ENCODE results near the gene ARG2.

Gene ARG2

GRCh38 chr14:67665868-67666267, 46.1 kb downstream of the ARG2 start:
- no peaks in the 10 kb centered on the region for H3K9me3 ChIP-seq
- DNase-seq, result no peak
- H3K27me3 ChIP-seq, result no peaks in the 10 kb centered on the region
- TF ChIP-seq, protein P1, sequence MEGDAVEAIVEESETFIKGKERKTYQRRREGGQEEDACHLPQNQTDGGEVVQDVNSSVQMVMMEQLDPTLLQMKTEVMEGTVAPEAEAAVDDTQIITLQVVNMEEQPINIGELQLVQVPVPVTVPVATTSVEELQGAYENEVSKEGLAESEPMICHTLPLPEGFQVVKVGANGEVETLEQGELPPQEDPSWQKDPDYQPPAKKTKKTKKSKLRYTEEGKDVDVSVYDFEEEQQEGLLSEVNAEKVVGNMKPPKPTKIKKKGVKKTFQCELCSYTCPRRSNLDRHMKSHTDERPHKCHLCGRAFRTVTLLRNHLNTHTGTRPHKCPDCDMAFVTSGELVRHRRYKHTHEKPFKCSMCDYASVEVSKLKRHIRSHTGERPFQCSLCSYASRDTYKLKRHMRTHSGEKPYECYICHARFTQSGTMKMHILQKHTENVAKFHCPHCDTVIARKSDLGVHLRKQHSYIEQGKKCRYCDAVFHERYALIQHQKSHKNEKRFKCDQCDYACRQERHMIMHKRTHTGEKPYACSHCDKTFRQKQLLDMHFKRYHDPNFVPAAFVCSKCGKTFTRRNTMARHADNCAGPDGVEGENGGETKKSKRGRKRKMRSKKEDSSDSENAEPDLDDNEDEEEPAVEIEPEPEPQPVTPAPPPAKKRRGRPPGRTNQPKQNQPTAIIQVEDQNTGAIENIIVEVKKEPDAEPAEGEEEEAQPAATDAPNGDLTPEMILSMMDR (IDR thresholded peaks at IDR 0.05), result no peak
- H3K36me3 ChIP-seq, result peaks cover 0 to 3% (median 1%) of the 10 kb centered on the region in 3 donors
- intact Hi-C loops (cut with DNase I; ENCODE audit: low total_unique reads), result loop anchor here (5.0 kb wide), 1 partner anchor 49 kb away; the partner anchor contains the start of gene ARG2
- no peak overlapping the region for H3K27ac ChIP-seq
- H3K4me1 ChIP-seq, result peaks cover 0 to 6% (median 2%) of the 10 kb centered on the region in 4 donors
- H3K4me3 ChIP-seq, result no peak overlapping the region

- DNase-seq, result no peak
- Histone ChIP-seq H3K9me3 (no peaks in the 10 kb centered on the region), H3K36me3 (no peaks in the 10 kb centered on the region), H3K27me3 (no peaks in the 10 kb centered on the region), H3K27ac (no peak overlapping the region), H3K4me1 (peaks cover 0 to 16% (median 3%) of the 10 kb centered on the region in 4 donors), H3K4me3 (no peak overlapping the region)
- TF ChIP-seq, protein P1 (IDR thresholded peaks at IDR 0.05), result peak; percentile 49 to 74
- intact Hi-C loops (cut with DNase I; ENCODE audit: low total_unique reads), result loop anchor here (5.0 kb wide), 1 partner anchor 50 kb away; the partner anchor contains the start of gene ARG2
Observed at GRCh38 chr14:67666750-67667449, 47.2 kb downstream of the ARG2 start.

DNA sequence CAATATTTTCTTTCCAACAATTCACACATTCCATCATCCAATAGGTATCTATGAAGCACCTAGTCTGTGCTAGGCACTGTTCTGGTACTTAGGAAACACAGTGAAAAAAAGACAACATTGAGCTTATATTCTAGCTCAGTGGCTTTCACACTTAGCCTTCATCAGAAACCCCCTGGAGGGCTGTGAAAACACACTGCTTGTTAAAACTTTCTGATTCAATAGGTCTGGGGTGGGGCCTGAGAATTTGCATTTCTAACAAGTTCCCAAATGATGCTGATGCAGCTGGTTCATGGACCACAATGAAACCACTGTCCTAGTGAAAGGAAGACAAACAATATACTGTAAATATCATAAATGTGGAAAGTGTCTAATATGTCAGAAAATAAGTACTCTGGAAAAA, 48.8 kb downstream of the ARG2 start:
- Histone ChIP-seq H3K4me1 (peaks cover 0 to 33% (median 17%) of the 10 kb centered on the region in 4 donors), H3K27me3 (no peaks in the 10 kb centered on the region), H3K4me3 (no peak overlapping the region), H3K36me3 (no peaks in the 10 kb centered on the region), H3K9me3 (no peaks in the 10 kb centered on the region), H3K27ac (no peak overlapping the region)
- no peak for DNase-seq
- intact Hi-C loops (cut with DNase I; ENCODE audit: low total_unique reads), result loop anchor here (5.0 kb wide), 1 partner anchor 51 kb away; the partner anchor contains the start of gene ARG2
- TF ChIP-seq, protein P1 (IDR thresholded peaks at IDR 0.05), result no peak

DNA sequence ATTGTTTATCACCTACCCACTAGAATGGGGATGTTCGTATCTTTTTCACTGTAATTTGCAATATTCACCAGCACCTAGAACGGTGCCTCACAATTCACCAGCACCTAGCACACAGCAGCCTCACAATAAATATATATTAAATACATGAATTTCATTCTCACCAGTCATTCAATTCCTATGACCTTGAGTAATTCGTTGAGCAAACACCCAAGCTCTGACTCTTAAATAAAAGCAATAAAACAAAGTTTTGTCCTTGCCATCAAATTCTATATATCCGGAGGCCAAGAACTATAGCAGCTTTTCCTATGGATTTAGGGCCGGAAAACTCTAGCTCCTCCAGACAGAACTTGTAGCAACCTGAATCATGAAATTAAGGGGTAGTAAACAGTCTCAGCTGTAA, 53.7 kb downstream of the ARG2 start:
- Histone ChIP-seq H3K9me3 (no peaks in the 10 kb centered on the region), H3K4me3 (peak overlapping the region; percentile 83 to 94), H3K36me3 (peaks cover 0 to 10% (median 0%) of the 10 kb centered on the region in 3 donors), H3K4me1 (peaks cover 0 to 36% (median 22%) of the 10 kb centered on the region in 4 donors), H3K27me3 (no peaks in the 10 kb centered on the region), H3K27ac (peak overlapping the region; percentile 96 to 97)
- intact Hi-C loops (cut with DNase I; ENCODE audit: low total_unique reads), result no loop called here
- no peak for DNase-seq
- TF ChIP-seq, protein P1 (IDR thresholded peaks at IDR 0.05), result no peak

GRCh38 chr14:67674139-67674479, 54.4 kb downstream of the ARG2 start:
- TF ChIP-seq, protein P1 (IDR thresholded peaks at IDR 0.05), result peak in 1 of 2 experiments; percentile 6
- Histone ChIP-seq H3K4me3 (peak overlapping the region; percentile 83 to 94), H3K9me3 (no peaks in the 10 kb centered on the region), H3K27me3 (no peaks in the 10 kb centered on the region), H3K36me3 (peaks cover 0 to 10% (median 0%) of the 10 kb centered on the region in 3 donors), H3K4me1 (peaks cover 0 to 36% (median 22%) of the 10 kb centered on the region in 4 donors), H3K27ac (peak overlapping the region; percentile 96 to 97)
- intact Hi-C loops (cut with DNase I; ENCODE audit: low total_unique reads), result no loop called here
- DNase-seq, result peak; percentile 58 to 83
